ENCODE results near the gene SMYD1.

The SMYD1 gene

DNA sequence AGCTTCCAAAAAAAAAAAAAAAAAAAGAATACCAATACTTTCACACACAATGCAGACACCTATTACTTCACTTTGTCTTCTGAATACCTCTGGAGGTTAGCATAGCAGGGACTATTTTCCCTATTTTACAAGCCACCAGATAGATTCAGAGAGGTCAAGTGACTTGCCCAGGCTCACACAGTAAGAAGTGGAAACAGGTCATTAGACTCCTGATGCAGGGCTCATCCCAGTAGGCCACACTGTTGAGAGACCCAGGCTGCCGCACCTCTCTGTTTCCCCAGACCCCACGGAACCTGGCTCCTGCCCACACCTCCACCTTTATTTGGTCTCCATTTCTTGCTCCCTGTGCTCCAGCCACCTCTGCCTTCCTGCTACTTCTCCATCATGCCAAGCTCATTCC lies 19.4 kb downstream of the SMYD1 start:
- DNase-seq (ENCODE audit: low read depth) = no peak

DNA sequence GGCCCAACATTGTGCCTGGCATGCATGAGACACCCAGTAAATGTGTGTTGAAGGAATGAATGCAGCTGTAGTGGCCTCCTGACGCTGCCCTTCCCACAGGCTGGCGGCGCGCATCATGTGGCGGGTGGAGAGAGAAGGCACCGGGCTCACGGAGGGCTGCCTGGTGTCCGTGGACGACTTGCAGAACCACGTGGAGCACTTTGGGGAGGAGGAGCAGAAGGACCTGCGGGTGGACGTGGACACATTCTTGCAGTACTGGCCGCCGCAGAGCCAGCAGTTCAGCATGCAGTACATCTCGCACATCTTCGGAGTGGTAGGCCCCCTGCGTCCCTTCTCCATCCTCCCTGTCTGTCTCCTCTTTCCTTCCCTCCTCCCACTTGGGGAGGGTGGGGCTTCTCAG lies 20.1 kb downstream of the SMYD1 start:
- DNase-seq (ENCODE audit: low read depth) = no peak

DNA sequence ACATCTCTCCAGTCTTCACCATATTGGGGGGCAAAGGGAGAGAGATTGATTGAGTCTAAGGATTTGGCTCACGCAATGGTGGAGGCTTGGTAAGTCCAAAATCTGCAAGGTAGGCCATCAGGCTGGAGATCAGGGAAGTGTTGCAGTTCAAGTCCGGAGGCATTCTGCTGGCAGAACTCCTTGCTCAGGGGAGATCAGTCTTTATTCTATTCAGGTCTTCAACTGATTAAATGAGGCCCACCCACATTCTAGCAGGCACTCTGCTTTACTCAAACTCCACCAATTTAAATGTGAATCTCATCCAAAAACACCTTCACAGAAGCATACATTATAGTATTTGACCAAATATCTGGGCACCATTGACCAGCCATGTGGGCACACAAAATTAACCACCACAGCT lies 21.4 kb downstream of the SMYD1 start:
- no peak for DNase-seq (ENCODE audit: low read depth)

DNA sequence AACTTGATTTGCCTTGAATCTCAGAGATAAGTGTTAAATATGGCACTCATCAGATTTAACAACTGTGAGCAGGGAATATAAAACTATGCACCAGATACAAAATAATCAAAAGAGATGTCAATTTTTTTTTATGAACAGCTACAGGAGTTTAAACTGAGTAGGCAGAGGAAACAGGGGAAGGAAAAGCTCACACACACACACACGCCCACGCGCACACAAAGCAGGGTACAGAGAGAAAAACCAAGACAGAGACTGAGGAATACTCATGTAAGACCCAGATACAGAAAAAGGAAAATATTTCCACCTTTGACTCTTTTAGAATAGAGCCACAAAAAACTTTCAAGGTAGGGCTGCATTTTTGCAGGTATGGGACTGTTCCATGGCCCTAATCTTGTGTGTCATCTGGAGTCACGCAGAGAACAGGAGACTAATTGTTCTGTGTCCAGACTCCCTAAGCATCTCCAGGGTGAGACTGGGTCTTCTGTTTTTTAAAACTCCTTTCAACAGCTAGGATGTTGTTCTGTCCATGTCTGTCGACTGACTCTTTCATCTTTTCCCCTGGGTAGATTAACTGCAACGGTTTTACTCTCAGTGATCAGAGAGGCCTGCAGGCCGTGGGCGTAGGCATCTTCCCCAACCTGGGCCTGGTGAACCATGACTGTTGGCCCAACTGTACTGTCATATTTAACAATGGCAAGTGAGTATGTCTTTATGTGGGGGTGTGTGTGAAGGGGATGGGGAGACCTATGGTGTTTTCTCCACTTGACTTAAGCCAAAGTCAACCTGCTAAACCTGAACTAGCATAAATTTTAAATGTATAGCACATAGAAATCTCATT lies 23.0 kb downstream of the SMYD1 start:
- DNase-seq (ENCODE audit: low read depth) = no peak

DNA sequence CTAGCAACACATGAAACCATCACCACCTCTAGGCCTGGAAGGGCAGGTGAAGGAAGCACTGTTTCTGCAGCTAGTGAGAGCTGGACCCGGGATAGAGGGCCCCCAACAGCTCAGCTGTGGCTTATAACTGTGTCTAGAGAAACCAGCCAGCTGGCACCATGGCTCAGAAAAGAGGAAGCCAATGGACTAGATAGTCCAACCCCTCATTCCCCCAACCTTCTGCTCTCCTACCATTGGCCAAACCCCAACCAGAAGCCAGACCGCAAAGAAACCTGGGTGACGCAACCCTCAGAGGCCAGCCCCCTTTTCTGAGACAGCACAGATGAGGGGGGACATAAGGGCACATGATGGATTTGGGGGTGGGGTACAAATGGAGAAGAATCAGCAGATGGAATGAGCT lies 24.3 kb downstream of the SMYD1 start:
- DNase-seq (ENCODE audit: low read depth) = no peak

DNA sequence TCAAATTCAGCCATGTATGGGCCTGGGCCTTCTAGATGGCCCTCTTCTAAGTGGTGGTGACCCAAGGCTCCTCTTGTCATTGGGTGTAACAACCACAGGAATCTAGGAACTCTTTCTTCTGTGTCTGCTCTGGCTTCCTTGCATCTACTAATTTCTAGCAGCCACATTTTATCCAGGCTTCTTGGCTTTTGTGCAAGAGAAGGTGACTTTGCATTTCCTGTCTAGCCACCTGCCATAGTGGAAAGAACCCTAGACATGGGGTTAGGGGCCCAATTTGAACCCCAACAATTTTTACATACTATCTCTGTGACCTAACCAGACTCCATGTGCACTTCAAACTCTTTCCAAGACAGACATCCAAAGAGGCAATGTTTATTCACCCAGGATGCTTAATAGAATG lies 25.1 kb downstream of the SMYD1 start:
- DNase-seq (ENCODE audit: low read depth) = no peak

DNA sequence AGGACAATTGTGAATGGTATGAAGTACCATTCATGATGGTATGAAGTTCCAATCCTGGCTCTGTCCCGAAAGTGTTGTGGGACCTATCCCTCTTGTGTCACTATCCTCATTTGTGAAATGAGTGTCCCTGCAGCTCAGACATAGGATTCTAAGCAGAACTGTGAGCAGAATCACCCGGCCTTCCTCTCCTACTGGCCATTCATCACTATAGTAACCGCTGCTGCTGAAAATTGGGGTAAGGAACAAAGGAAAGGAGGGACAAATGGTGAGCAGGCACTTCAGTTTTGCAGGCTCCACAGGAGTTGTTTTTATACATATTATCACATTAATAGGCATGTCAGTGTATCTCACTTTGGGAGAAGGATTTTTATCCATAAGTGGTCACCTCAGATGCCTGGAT lies 27.4 kb downstream of the SMYD1 start:
- no peak for DNase-seq (ENCODE audit: low read depth)

DNA sequence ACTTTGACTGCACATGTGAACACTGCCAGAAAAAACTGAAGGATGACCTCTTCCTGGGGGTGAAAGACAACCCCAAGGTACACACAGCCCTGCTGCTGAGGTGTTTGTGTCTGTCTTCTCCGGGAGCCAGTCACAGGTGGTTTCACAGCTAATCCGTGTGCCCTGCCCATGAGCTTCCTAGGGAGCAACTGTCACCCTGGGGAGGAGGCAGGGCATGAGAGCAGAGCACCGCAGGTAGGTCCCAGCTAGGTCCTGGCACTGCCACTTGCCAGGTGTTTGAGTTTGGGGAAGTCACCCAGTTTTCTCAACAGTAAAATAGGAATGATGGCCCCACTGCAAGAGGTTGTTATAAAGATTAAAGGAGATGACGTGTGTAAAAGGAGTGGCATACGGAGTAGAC lies 29.1 kb downstream of the SMYD1 start:
- no peak for DNase-seq (ENCODE audit: low read depth)

DNA sequence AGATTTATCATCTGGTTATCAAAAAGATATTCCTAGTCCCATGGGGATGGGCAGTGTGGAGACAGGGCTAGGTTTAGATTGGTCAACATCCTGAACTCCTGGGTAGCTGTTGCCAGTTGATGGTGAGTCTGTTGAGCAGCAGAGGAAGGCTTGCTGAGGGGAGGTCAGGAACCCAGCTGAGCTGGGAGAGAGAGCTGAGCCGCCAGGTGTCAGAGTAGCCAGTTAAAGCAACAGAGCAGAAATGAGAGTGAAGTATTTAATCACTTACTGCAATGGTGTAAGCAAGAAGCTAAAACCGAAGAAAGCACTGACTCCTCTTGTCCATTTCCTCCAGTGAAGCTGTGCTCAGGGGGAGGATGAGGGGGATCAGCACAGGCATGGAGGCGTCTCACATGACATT lies 29.6 kb downstream of the SMYD1 start:
- no peak for DNase-seq (ENCODE audit: low read depth)

DNA sequence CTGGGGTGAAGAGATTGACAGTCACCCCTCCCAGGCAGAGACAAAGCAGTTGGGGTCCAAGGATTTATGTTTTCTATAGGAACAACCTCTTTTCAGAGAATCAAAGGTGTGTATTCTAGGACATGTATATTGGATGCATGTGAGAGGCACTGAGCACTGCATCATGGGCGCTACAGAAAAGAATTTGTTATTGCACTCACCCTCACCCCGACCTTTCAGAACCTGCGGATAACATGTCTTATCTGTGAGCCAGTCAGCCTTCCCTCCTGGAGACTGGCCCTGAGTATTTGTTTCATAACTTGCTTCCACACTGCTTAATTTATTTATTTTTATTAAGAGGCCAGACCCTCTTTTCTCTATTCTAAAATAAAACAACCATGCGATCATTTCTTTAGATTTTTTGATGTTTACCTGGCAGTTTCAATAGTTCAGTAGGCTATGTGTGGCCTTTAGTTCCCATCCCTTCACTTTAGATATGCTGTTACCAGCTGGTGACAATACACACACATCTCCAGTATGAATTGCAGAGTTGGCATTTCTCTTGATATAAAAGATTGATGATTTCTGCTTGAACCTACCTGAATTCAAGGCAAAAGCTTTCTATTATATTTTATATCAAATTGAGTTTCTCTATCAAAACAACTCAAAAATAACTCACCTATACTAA lies 30.4 kb downstream of the SMYD1 start:
- DNase-seq (ENCODE audit: low read depth) = no peak

DNA sequence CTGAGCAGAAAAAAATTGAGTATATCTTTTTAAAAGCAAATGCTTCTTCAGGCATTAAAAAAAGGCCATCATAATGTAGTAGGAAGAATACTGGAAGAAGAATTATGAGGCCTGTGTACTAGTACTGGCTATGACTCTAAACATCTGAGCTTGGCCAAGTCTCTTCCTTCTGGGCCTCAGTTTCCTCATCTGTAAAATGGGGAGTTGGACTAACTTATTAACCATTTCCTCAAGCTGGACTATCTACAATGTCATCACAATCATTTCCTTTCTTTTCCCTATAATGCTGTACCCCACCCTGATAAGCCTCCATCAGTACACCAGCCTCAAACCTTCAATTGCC lies 30.9 kb downstream of the SMYD1 start:
- DNase-seq (ENCODE audit: low read depth) = no peak

DNA sequence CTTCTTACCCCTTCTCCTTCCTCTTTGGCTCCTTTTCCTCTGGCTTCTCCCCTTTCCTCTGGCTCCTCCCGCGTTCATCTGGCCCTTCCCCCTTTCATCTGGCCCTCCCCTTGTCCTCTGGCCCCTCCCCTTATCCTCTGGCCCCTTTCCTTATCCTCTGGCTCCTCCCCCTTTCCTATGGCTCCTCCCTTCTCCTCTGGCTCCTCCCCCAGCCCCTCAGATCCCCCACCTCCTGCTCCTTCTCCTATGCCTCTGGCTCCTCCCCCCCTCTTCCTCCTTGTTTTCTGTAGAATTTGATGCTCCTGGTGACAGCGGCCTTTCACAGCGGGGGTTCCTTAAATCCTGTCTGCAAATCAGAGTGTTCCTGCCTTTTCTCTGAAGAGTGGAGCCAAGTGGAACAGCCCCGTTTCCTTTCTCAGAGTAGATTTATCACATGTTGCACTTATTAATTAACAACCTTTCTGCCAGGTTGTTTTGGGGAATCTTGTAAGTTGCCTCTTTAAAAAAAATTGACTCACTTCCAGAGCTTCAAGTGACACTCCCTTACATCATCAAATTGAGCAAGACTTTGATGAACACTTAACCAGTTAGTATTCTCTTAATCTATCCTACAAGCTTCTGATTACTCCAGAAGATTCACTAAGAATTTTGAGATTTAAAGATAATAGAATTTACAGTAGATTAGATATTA lies 32.3 kb downstream of the SMYD1 start:
- peak; percentile 1 for DNase-seq (ENCODE audit: low read depth)

DNA sequence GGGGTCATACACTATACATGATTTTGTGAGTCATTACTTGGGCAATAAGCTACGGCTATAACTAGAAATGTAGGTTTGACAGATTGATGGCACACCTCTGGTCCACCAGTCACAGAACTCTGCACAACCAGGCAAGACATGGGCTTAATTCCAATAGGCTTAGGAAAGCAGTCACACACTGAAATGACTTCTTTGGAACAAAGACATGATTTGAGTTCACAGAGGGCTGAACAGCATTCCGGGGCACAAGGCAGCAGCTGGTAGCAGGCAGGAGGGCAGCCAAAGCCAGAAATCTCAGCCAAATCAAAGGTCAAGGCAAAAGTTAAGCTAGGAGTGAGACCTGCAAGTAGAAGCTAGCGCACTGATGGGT lies 32.8 kb downstream of the SMYD1 start:
- DNase-seq (ENCODE audit: low read depth) = no peak

DNA sequence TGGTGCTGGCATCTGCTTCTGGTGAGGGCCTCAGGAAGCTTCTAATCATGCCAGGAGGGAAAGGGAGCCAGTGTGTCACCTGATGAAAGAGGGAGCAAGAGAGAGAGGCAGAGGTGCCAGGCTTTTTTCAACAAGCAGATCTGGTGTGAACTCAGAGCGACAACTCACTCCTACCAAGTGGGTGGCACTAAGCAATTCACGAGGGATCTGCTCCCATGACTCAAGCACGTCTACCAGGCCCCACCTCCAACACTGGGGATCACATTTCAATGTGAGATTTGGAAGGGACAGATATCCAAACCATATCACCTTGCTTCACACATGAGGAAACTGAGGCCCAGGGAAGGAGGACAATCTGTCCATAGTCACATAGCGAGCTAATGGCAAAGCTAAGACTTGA lies 41.2 kb downstream of the SMYD1 start:
- DNase-seq (ENCODE audit: low read depth) = no peak

DNA sequence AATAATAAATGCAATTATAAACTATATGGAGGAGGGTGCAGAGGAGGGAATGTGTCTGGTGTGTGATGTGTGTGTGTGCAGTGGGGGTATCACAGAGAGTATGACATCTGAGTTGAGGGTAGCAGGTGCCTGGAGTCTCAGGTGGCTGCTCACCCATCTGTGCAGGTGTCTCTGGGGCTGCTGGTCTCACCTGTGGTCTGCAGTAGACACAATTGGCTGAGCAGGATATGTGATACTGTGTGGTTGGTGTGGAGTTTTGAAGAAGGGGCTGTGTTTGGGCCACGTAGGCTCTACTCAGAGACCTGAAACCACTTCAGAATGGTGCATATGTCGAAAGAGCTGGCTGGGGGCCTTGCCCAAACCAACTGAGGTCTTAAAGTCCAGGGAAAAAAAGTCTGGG lies 43.2 kb downstream of the SMYD1 start:
- DNase-seq (ENCODE audit: low read depth) = no peak

DNA sequence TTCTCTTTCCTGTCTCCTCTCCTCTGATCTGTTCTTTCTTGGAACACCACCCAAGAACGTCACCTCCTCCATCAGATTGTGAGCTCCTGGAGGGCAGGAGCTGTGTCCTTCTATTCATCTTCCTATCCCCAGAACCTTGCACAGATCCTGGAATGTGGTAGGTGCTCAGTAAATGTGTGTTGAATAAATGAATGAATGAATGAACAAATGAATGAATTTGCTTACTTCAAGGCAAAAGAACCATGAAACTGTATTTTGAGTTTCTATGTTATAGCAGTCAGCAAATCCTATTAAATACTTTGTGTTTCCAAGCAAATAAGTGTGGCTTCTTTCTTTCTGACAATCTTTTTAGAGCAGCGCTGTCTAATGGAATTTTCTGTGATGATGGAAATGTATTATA lies 45.4 kb downstream of the SMYD1 start:
- DNase-seq (ENCODE audit: low read depth) = no peak

DNA sequence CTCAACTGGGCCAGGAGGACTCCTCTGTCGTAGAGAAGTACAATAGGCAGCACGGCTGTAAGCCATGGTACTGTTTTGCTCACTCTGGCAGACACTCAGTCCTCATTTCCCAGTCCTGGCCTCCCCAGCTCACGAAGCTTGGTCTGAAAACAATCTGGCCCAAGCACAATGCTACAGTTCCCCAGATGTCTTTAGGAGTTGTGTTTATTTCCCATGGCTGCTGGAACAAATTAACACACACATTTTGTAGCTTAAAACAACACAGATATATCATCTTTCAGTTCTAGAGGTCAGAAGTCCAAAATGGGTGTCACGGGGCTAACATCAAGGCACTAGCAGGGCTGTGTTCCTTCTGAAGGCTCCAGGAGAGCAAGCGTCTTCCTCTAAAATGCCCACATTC lies 47.3 kb downstream of the SMYD1 start:
- no peak for DNase-seq (ENCODE audit: low read depth)

DNA sequence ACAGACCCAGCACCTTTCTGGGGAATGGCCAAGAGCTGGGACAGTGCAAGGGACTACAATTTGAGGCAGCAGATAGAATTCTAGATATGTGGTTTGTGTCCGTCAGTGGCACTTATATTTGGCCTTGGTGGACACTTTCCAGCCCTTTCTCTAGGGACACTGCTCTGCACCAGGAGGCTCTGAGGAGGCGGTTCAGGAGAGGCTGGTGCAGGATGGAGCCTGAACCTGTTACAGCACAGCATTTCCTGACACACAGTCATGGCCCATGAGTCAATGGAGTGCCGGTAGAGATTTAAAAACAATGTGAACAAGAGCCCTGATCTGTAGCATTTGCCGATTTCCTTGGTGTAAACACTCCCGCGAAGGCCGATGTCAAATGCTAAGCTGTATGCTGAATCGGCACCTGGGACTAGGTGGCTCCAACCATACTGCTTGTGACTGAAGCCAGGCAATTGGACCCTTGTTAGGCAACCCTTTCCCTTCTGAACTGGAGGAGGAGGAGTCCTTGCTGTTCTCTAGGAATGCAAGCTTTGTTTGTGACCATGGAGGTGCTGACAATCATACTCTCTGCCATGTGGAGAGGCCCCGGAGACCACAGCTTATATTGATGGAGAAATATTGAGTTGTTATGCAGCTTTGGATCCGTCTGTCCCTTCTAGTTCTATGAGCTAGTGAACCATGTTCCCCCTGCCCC lies 48.3 kb downstream of the SMYD1 start:
- no peak for DNase-seq (ENCODE audit: low read depth)

DNA sequence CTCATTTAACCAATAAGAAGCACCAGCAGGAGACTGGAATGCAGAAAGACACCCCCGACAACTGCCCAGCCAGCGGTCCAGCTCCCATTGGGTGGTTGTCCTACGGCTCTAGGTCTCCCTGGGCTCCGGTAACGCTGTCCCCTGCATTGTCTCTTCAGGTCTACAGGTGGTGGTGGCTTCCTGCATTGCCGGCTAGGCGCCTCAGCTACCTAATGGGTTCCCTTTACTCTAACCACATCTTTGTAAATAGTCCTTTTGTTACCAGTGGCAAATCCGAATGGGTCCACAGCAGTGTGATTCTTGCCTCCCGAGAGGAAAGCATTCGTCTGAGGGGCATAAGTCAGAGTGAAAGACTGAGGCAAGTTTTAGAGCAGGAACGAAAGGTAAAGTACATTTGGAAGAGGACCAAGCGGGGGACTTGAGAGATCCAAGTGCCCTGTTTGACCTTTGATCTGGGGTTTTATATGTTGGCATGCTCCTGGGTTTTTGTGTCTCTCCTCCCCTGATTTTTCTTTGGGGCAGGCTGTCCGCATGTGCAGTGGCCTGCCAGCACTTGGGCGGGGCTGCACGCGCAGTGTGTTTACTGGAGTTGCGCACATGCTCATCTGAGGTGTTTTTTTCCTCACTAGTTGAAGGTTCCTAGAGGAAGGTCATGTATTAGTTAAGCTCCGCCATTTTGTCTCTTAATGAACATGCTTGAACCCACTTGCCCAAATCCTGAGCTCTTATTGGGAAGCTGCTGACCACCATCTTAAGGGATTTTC lies 49.2 kb downstream of the SMYD1 start:
- DNase-seq (ENCODE audit: low read depth) = no peak

DNA sequence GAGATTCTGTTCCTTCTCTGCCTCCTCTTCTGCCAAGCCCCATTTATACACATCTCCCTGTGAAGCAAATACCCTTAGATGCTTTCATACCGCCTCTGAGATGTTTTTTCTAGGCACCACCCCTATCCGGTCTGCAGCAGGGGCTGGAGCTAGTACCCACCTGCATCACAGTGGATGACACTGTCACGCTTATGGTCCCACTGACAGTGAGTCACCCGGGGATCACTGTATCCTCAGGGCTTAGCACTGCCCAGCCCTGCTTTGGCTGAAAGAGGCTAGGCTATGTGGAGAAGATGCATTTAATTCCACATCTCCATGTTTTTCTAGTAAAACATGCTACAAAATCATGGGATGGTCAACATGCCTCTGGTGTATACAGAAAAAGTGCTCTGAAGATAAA lies 50.3 kb downstream of the SMYD1 start:
- DNase-seq (ENCODE audit: low read depth) = no peak

DNA sequence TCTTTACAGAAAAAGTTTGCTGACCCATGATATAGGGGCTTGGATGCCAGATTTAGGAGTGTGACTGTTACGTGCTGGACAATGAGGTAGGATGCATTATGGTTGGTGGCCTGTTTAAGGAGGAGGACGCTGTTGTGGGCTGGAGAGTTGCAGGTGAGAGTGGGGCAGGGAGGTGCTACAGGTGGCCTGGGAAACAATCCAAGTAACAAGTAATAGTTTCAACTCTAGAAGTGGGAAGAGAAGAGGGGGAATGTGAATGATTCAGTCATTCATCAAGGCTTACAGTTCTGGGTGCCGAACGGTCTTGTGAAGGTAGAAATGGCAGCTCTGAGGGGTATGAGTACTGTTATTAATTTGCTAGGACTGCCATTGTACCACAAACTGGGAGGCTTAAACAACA lies 54.1 kb downstream of the SMYD1 start:
- no peak for DNase-seq (ENCODE audit: low read depth)

Measured in GM04504 (cell line).